Measurements from ENCODE around the gene ZSCAN10.
"Not testable (repeated sequence)": the region's sequence is repeated elsewhere in the genome, so short reads cannot be mapped to it uniquely, and the experiment has no call there.

ZSCAN10 gene

DNA sequence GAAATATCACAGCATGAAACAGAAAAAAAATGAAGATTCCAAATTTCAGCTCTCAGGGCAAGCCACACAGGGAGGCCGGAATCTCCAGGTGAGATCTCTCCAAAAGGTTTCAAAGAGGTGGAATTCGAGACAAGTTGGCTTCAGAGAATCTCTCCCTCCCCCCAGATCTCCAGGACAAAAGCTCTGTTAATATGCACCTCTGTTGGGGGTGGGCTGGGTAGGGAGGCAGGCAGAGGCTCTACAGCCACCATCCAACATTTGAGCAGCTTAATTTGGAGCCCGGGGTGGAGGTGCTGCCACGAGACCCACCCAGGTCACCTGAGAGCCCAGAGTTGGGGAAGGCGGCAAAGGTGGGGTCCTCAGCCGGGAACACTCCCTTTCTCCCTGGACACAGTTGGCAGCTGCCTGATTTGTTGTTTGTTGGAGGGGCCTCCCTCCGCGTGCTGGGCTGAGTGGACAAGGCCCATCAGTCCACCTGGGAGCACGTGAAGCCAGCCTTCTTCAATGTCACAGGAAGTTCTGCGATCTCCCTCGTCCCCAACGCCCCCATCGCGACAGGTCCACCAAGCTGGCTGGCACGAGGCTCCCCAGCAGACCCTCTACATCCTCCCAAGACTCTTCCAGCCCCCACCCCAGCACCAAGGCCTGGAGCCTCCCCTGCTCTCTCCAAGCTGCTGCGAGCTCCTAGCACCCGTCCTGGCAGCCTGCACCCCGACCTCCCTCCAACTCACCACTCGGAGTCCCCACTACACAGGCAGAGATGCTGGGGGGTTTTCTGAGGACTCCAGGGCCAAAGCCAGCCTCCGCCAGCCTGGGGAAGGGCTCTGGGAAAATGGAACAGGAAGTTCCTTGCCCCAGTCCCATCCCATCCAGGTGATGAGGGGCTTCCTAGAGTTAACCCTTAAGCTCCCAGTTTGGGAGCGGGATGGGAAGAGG lies at the start of gene ZSCAN10:
Gene ZSCAN10, minus strand, starts transcription at position 836 of the 936 bp plus-strand sequence. CDS start 6,357 bp downstream, outside the sequence.
- no peak for DNase-seq (ENCODE audit: extremely low read depth in 1 of 2, low read depth in 1 of 2)

DNA sequence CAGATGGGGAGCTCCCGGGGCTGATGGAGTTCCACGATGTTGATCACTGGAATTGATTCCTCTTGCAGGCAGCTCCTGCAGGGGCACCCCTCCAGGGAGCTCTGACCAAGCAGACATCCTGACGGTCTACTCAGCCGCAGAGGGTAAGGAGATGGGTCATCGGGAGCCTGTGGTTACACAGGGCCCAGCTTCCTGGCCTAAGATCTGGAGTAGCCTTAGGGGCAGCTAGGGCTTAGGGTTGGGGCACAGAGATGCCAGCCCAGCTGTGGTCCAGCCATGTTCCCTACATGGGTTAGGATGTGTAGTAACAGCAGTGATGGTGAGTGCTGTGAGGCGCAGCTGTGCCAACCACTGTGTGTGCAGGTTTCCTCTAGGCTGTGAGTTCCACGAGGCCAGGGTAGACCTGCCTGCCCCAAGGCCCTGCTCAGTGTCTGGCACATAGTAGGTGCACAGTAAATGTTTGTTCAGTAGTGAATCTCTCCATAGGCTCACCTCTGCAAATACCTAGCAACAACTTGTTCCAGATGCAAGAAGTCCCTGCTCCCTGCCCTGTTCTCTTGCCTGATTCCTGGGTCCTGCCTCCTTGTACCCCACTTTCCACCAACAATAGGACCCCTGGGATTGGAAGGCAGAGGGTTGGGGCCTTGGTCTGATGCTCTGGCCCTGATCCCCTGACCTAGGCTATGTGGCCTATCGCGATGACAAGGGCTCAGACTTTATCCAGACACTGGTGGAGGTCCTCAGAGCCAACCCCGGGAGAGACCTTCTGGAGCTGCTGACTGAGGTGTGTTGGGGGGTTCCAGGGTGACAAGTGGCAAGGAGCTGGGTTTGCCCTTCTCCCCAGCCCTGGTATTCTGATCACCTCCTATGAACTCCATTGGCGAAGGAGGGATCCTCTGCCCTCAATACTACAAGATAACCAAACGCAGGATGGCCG lies 49.4 kb upstream of the ZSCAN10 start:
- DNase-seq (ENCODE audit: extremely low read depth in 1 of 2, low read depth in 1 of 2) = no peak

DNA sequence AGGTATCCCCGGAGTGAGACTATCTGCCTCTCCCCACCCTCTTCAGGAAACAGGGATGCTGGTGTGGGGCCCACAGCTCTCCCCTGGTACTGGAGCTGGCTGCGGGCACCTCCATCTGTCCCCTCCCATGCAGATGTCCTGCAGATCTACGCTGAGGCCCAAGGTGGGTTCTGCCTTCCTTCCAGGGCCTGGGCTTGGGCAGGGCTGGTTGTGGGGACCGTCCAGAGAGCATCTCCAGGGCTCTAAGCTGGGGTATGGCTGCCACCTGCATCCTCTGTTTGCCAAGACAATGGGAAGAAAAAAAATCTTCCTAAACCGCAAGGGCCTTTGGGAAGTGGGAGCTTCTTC lies 48.6 kb upstream of the ZSCAN10 start:
- no peak for DNase-seq (ENCODE audit: extremely low read depth in 1 of 2, low read depth in 1 of 2)

- no peak for DNase-seq (ENCODE audit: extremely low read depth in 1 of 2, low read depth in 1 of 2)
Measured at GRCh38 chr16:3147046-3147756, 48.1 kb upstream of the ZSCAN10 start.

DNA sequence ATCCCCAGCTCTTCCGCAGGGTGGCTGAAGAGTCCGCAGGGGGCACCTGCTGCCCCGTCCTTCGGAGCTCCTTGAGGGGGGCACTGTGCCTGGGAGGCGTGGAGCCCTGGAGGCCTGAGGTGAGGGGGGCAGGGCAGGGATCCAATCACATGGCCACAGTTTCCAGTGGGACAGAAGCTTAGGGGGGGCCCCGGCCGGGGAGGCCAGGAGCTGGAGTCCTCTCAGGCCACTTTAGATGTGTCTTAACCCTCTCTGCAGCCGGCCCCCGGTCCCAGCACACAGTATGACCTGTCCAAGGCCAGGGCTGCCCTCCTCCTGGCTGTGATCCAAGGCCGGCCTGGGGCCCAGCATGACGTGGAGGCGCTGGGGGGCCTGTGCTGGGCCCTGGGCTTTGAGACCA lies 46.6 kb upstream of the ZSCAN10 start:
- DNase-seq (ENCODE audit: extremely low read depth in 1 of 2, low read depth in 1 of 2) = no peak

GRCh38 chr16:3145151-3145550 lies 46.1 kb upstream of the ZSCAN10 start:
- DNase-seq (ENCODE audit: extremely low read depth in 1 of 2, low read depth in 1 of 2) = no peak

DNA sequence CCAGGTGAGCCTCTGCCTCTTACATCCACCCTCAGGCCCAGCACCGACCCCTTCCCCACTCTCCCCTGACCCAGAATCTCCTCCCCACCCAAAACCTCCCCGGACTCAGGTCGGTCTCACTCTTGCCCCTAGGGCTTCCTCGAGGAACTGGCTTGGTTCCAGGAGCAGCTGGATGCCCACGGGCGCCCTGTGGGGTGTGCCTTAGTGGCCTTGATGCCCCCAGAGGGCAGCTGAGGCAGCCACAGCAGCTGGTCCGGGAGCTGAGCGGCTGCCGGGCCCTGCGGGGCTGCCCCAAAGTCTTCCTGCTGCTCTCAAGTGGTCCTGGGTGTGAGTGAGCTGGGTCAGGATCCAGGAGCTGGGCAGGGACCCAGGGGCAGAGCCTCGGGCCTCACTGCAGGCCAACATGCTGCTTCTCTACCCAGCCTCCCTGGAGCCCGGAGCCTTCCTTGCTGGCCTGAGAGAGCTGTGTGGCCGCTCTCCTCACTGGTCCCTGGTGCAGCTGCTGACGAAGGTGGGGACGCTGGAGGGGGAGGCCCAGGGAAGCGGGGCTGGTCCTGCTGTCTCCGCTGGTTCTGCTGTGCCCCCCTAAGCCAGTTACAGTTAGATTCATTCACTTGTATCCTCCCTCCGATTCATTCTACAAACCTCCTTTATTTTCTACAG lies 45.4 kb upstream of the ZSCAN10 start:
- no peak for DNase-seq (ENCODE audit: extremely low read depth in 1 of 2, low read depth in 1 of 2)

- no peak for DNase-seq (ENCODE audit: extremely low read depth in 1 of 2, low read depth in 1 of 2)
Measured at GRCh38 chr16:3143598-3144320, 44.7 kb upstream of the ZSCAN10 start.

- DNase-seq (ENCODE audit: extremely low read depth in 1 of 2, low read depth in 1 of 2) = no peak
Measured at GRCh38 chr16:3143189-3143588, 44.1 kb upstream of the ZSCAN10 start.

DNA sequence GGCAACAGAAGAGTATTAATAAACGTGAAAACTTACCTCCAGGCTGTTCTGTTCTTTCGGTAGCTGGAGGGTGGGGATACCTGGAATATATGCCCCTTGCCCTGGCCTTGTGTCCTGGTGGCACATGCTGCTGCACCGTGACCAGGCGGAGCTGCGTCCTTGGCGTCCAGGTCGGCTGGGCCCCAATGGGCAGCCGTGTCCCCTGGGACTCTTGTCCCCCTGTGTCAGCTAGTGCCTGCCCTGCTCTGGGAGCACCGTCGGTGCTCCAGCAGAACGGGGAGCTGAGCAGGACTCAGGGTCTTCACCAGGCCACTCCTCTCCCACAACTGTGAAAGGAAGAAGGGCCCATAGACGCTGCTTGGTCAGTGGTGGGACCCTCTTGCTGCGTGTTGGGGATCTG lies 43.7 kb upstream of the ZSCAN10 start:
- DNase-seq (ENCODE audit: extremely low read depth in 1 of 2, low read depth in 1 of 2) = no peak

GRCh38 chr16:3142327-3142726 lies 43.2 kb upstream of the ZSCAN10 start:
- DNase-seq (ENCODE audit: extremely low read depth in 1 of 2, low read depth in 1 of 2) = no peak

GRCh38 chr16:3141781-3142311 lies 42.8 kb upstream of the ZSCAN10 start:
- no peak for DNase-seq (ENCODE audit: extremely low read depth in 1 of 2, low read depth in 1 of 2)

DNA sequence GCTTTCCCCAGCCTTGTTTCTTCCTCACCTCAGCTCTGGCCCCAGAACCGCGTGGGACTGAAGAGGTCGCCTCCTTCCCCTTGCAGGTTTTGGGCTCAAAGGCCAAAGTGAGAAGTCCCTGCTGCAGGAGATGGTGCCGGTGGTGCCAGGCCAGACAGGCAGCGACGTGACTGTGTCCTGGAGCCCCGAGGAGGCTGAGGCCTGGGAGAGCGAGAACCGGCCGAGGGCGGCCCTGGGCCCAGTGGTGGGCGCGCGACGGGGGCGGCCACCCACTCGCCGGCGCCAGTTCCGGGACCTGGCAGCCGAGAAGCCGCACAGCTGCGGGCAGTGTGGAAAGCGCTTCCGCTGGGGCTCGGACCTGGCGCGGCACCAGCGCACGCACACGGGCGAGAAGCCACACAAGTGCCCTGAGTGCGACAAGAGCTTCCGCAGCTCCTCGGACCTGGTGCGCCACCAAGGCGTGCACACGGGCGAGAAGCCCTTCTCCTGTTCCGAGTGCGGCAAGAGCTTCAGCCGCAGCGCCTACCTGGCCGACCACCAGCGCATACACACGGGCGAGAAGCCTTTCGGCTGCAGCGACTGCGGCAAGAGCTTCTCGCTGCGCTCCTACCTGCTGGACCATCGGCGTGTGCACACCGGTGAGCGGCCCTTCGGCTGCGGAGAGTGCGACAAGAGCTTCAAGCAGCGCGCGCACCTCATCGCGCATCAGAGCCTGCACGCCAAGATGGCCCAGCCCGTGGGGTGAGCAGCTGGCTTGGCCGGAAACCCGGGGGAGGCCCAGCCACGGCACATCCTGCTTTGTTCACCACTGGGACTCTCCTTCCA lies 41.7 kb upstream of the ZSCAN10 start:
- no peak for DNase-seq (ENCODE audit: extremely low read depth in 1 of 2, low read depth in 1 of 2)

- DNase-seq (ENCODE audit: extremely low read depth in 1 of 2, low read depth in 1 of 2) = not testable (repeated sequence)
Measured at GRCh38 chr16:3139561-3139960, 40.5 kb upstream of the ZSCAN10 start.

- DNase-seq (ENCODE audit: extremely low read depth in 1 of 2, low read depth in 1 of 2) = no peak
Measured at GRCh38 chr16:3138823-3139426, 39.8 kb upstream of the ZSCAN10 start.

DNA sequence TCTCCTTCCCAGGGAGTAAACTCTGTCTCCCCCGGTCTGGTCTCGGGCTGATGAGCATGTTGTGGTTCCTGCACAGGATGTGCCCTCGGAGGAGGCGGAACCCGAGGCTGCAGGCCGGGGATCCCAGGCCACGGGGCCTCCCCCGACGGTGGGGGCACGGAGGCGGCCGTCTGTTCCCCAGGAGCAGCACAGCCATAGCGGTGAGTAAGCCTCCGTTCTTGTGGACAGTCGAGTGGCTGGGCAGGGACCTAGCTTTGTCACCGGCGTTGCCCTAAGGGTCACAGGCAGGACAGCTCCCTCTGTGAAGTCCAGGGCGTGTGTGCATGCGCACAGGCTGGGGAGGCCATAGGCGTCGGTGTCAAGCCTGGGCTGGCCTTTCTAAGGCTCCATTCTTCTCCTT lies 39.2 kb upstream of the ZSCAN10 start:
- no peak for DNase-seq (ENCODE audit: extremely low read depth in 1 of 2, low read depth in 1 of 2)

DNA sequence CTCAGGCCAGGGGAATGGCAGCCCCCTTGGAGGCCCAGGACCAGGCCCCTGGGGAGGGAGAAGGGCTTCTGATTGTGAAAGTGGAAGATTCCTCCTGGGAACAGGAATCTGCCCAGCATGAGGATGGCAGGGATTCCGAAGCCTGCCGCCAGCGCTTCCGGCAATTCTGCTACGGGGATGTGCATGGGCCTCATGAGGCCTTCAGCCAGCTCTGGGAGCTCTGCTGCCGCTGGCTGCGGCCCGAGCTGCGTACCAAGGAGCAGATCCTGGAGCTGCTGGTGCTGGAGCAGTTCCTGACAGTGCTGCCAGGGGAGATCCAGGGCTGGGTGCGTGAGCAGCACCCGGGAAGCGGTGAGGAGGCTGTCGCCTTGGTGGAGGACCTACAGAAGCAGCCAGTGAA lies 38.2 kb upstream of the ZSCAN10 start:
- no peak for DNase-seq (ENCODE audit: extremely low read depth in 1 of 2, low read depth in 1 of 2)

DNA sequence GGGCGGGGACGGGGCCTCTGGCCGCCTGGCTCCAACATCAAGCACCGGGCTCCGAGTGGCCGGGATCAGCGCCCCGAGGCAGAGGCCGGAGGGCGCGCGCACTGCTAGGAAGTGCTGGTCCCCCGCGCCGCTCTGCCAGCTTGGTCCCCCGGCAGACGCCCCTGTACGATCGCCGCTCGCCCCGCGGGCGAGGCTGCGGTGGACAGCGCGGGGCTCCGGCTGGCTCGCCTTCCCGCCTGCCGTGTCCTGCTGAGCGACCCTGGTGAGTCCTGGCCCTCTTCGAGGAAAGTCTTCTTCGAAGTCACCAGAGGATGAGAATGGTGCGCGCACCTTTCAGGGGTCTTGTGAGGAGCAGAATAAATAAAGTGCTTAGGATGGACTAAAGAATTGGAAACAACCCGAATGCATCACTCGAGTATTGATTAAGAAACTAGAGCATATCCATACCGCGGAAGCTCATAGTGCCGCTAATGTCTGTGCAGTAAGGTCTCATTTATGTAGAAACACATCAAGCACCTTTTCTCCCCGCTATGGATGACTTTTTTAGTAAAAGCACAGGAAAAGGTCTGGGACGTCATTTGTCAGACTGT lies 36.1 kb upstream of the ZSCAN10 start:
- no peak for DNase-seq (ENCODE audit: extremely low read depth in 1 of 2, low read depth in 1 of 2)

Data from activated CD8-positive, alpha-beta memory T cell treated with anti-CD3 and anti-CD28 coated beads for 1 hour (primary cell).